Measurements from ENCODE around the gene EFCAB6. TPM values are rescaled to one million over a fixed set of nuclear protein-coding genes. Genes with fewer than 3 reads are reported as not detected.

Gene EFCAB6
- total RNA-seq, 1 experiment from 2014 or later = 0.52 TPM

GRCh38 chr22:43772831-43773230 is 39.3 kb downstream of the EFCAB6 start:
- Histone ChIP-seq H3K4me1 (ENCODE audit: control insufficient read depth in 1 of 2, insufficient read depth in 2 of 2, low read length in 2 of 2) (no peaks in the 10 kb centered on the region), H4K20me1 (ENCODE audit: insufficient read depth) (no peaks in the 10 kb centered on the region), H3K27ac (ENCODE audit: low read depth, low read length) (no peak overlapping the region), H3K4me3 (replicated peaks in 1 of 2; ENCODE audit: low read depth in 1 of 2, low read length in 2 of 2) (no peak overlapping the region), H3K9me2 (ENCODE audit: insufficient read depth) (no peaks in the 10 kb centered on the region), H3K9ac (ENCODE audit: low read length) (no peak overlapping the region), H3K27me3 (ENCODE audit: insufficient read depth, low read length) (peaks cover 19% of the 10 kb centered on the region), H2AFZ (ENCODE audit: low read depth, low read length, poor library complexity, severe bottlenecking) (no peak overlapping the region), H3K36me3 (ENCODE audit: control insufficient read depth in 1 of 2, insufficient read depth in 2 of 2, low read length in 2 of 2) (no peaks in the 10 kb centered on the region), H3K9me3 (ENCODE audit: control insufficient read depth in 1 of 2, insufficient read depth in 1 of 2, low read depth in 1 of 2, low read length in 2 of 2) (no peaks in the 10 kb centered on the region), H3K79me2 (ENCODE audit: insufficient read depth, low read length) (no peaks in the 10 kb centered on the region), H3K4me2 (ENCODE audit: low read length) (no peak overlapping the region)
- TF ChIP-seq MAX (IDR thresholded peaks at IDR 0.05) (no peak), ATF3 (IDR thresholded peaks at IDR 0.05) (no peak), ELF1 (IDR thresholded peaks at IDR 0.05; ENCODE audit: borderline replicate concordance, low read depth) (no peak), ZNF274 (IDR thresholded peaks at IDR 0.05; ENCODE audit: low read depth, low read length) (no peak), EZH2phosphoT487 (IDR thresholded peaks at IDR 0.05; ENCODE audit: borderline replicate concordance) (no peak), TCF7L2 (IDR thresholded peaks at IDR 0.05; ENCODE audit: borderline replicate concordance, extremely low read depth, insufficient read depth, insufficient read length) (no peak), JUND (IDR thresholded peaks at IDR 0.05) (no peak), ZBTB33 (IDR thresholded peaks at IDR 0.05; ENCODE audit: extremely low read depth, insufficient replicate concordance, low read length) (no peak)
- ChIA-PET POLR2A (no interaction called here), RAD21 (ENCODE audit: low non-redundant PET in 1 of 2, low total read pairs in 2 of 2, uncharacterized antibody in 2 of 2, unreplicated experiment in 2 of 2) (no interaction called here), CTCF (no interaction called here)
- no peak for ATAC-seq
- no peak for DNase-seq (ENCODE audit: low read depth, low spot score)
- BruUV-seq (replicated peaks) = no TSS peak
- intact Hi-C loops (cut with micrococcal nuclease) = no loop called here
